ENCODE data around the gene OR56A3.

OR56A3 gene

DNA sequence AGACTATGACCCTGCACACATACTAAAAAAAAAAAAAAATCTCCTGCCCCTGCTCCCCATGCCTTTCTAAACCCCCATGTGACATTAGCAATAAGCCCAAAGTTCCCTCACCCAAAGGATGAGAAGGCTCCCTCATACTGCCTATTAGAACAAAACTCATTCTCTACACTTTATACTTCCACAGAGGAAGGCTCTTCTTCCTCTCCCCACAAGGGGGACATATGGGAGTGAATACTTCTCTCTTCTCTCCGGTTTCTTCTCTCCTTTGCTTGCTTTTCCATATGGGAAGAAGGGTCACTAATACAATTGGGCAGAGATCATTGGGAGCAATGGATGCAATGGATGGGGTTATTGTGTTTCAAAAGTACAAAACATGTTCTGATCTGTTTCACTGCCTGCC lies 41.4 kb downstream of the OR56A3 start:
- no peak for DNase-seq

DNA sequence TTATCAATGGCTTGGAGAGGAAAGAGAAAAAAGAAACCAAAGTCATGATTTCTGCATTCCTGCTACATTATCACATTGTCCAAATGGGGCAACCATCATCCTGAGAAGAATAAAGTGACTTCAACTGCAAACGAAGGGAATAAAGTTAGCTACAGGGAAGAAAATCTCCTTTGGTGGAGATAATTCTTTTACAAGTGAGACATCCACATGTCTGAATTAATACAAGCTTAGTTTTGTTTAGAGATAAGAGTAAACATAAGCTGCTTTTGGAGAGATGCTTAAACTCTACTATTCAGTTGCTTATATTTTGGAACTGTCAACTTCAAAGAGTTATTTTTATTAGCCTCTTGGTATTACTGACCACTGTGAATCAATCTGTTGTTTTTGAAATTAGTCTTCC lies 44.8 kb downstream of the OR56A3 start, which contains the start of gene OR52L1:
Gene OR52L1 (minus strand): TSS at position 101 of the 400 bp plus-strand sequence. CDS start 55 bp downstream, at position 46.
- DNase-seq: no peak

DNA sequence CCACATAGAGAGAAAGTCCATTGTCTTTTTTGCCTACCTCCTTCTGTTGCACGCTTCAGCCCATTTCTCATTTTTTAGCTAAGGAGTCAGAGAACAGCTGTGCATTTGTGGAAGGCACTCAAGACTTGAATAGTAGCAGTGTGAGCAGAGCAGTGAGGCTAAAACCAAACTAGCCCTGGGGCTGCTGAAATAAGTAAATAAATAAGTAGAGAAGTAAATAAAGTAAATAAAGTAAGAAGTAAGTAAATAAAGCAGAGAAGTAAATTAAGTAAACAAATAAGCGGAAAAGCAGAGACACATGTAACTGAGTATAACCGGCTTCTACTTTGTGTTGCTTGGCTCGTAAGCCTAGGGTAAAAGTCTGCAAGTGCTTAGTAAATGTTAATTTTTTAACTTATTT lies 47.2 kb downstream of the OR56A3 start:
- DNase-seq: no peak

DNA sequence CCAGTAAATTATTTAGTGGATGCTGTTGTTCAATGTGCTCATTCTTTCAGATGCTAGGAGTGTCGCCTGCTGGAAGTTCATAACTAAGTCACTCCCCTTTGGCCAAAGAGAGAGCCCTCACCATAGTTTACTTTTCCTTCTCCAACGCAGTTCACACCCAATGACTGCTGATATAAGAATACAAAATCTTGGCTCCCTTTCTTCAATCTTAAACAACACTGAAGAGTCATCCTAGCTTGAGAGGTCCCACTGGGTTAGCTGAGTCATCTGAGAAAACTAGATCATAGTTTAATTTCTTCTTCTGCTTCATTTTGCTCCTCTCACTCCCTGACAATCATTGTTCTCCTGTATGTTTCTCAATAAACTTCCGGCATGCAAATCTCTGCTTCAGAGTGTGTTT lies 50.1 kb downstream of the OR56A3 start:
- DNase-seq: no peak

DNA sequence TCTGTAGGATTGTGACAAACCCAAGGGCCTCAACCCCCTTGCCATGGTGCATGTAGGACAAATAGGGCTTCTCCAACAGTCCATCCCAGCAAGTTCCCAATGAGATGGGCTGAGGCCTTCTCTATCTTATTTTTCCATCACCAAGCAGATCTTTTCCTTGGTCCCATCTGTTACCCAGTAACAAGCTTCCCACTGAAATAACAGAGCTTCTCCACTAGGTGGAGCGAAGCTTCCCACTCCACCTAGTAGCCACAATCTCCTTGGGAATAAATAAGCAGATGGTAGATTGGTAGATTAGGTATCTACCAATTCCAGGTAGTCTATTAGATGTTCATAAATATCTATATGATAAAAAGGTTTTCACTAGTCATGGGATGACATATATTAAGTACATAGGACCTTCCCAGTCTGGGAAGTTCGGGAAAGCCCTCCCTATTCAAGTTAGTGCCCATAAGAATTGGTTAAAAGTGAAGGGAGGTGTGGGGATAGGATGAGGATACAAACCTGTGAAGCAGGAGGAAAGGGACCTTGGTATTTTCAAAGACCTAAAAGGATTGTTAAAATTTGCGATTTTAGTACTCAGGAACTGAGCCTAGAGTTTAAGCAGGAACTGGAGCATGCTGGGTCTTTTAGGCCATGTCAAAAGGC lies 50.7 kb downstream of the OR56A3 start:
- peak; percentile 20 for DNase-seq

DNA sequence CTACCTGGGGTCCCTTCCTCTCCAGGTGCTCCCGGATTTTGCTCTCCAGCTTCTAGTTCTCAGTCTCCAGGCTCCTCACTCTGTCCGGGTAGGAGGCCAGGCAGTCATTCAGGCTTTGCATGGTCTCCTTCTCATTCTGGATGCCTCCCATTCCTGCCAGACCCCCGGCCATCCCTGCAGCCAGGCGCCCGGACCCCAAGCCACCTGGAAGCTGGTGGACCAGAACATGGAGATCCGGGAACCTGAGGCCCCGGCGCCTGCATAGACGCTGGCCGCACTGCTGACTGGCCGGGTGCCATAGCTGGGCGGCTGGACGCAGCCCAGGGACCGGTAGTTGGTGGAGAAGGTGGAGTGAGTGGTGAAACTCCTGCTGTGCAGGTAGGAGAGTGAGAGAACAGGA lies 52.7 kb downstream of the OR56A3 start:
- DNase-seq: no peak

All from EL (cell line).